NCI-H82 (cell line): ENCODE measurements around the gene ITGA7.

Experiments
- DNase-seq: peaks from one replicate; lab custom pipeline; 2025; lab: John Stamatoyannopoulos, UW

Gene ITGA7

DNA sequence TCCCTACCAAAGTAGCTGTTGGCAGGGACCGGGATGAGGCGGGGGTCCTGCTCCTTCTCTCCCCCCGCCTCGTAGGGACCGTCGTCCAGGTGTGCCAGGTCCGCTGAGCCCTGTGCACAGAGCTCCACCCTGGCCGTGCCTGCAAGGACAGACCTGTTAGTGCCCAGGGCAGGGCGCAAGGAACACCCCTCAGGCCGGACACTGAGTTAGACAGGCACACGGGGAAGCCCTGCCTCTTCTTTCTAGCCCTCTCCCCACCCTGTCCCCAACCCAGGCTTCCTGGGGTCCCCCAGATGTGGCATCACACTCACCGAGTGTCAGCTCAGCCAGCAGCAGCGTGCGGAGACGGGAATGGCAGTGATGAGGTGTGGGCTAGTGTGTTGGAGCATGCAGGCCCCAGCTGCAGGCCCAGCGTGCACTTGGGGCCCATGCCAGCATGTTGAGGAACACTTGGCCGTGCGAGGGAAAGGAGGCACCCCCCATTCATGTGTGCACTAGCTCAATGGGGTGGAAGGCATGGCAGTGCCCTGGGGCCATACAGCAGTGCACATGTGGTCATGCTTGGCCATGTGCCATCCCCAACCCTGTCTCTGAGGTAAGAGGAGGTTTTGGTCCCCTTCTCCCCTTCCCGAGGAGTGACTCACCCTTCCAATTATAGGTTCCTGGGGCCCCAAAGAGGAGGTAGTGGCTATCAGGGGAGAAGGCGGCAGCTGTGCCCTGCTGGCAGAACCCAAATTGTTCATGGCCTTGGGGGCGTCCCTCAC is 7.3 kb downstream of the ITGA7 start:
- DNase-seq, result no peak

DNA sequence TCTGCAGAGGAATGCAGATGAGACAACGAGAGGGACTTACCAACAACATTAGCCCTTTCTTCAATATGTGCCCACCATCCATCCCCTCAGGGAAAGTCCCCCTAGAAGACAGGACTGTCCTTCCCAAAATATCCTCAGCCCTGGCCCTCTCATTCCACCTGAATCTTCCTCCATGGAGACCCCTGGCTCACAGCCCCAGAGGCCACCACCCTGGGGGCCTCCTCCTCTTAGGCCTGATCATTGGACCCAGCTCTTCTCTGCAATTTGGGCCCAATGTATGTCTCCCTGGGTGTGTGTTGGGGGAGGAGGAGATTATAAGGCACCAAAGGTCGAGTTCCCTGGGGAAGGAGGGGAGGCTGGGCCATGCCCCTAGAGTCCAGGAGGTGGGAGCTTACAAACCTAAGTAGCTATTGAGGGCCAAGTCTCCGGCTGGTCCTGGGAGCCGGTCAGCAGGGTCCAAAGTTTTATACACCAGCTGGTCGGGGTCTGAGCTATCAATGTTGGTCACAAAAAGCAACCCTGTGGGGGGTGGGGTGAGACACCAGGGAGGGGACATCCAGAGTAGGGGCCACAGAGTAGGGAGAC is 8.1 kb downstream of the ITGA7 start:
- DNase-seq, result no peak

- DNase-seq, result no peak
Measured at GRCh38 chr12:55698965-55699364, 8.7 kb downstream of the ITGA7 start.

- no peak for DNase-seq
Measured at GRCh38 chr12:55698241-55698955, 9.3 kb downstream of the ITGA7 start.

- DNase-seq, result no peak
Measured at GRCh38 chr12:55697686-55698085, 10.0 kb downstream of the ITGA7 start.

- no peak for DNase-seq
Measured at GRCh38 chr12:55696796-55697462, 10.8 kb downstream of the ITGA7 start.

DNA sequence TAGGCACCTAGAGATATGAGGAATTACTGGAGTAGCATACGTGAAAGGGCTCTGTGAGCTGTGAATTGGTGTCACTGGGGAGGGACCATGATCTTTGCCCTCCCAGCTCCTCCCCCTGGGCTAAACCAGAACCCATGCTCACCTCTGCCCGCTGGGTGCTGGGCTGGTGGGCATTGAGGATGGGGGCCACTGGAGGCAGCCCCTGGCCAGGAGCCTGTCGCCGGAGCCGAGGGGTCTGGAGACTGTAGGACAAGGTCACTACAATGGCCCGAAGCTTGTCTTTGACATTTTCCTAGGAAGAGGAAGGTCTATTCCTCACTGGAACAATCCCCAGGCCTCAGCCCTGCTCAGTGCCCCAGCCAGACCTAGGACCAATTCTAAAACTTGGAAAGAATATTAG is 11.6 kb downstream of the ITGA7 start:
- DNase-seq, result no peak

- no peak for DNase-seq
Measured at GRCh38 chr12:55695349-55695748, 12.4 kb downstream of the ITGA7 start.

- no peak for DNase-seq
Measured at GRCh38 chr12:55694651-55695050, 13.1 kb downstream of the ITGA7 start.

- DNase-seq, result no peak
Measured at GRCh38 chr12:55694188-55694515, 13.6 kb downstream of the ITGA7 start.

- no peak for DNase-seq
Measured at GRCh38 chr12:55693323-55694187, 14.1 kb downstream of the ITGA7 start.

GRCh38 chr12:55692631-55693322 is 14.9 kb downstream of the ITGA7 start:
- DNase-seq, result no peak

- DNase-seq, result no peak
Measured at GRCh38 chr12:55688716-55689655, 18.7 kb downstream of the ITGA7 start.

DNA sequence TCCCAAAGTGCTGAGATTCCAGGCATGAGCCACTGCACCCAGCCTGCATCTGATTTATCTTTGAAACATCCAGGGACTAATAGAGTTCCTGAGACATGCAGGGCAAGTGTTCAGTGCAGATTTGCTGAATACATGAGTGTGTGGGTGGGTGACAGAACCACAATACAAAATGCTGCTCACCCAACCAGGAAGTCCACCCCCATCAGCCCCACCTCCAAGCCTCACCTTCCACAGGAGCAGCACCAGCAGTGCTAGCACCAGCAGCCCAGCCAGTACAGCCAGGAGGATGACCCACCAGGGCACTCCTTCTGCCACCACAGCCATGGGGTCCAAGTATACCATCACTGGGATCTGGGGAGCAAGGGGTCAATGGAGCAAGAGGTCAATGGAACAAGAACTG is 20.0 kb downstream of the ITGA7 start:
- no peak for DNase-seq

GRCh38 chr12:55686366-55687010 is 21.2 kb downstream of the ITGA7 start:
- no peak for DNase-seq

DNA sequence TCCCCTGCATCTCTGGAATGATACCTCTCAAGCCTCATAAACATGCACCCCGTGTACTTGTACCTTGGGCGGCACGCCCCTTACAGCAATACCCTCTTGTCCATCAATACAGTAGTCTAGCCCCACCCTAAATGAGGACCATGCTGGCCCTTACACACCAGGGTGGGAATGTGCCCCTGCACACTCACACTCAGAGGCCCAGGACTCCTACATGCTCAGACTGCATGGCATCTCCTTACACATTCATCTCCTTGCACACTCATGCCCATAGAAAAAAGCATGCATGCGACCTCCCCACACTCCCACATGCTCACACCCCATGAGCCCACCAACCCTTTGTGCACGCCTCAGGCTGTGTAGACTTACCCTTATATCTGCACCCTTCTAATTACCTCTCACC is 22.0 kb downstream of the ITGA7 start:
- DNase-seq, result no peak

DNA sequence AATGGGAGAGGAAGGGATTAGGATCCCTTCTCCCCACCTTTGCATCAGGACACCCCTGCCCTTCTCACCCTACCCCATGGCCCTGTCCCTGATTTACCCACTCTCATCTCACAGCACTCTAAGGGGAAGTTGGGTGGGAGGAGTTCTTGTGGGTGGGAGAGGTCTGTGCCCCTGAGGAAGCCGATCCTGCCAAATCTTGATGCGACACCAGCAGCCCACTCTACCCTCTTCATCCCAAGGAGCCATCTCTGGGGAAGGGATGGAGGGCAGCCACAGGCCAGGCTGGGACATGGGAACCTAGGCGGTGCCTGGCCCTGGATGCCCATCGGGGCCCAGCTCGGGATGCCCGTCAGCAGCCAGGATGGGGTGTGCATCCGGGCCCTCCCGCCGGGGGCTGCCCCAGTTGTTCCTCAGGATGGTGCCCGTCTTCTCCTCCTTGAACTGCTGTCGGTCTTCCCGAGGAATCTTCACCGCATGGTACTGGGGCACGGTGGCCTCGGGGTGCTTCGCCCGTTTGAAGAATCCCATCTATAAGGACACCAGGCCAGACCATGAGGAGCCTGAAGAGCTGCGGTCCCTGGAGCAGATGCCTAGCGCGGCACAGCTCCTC is 22.8 kb downstream of the ITGA7 start:
- no peak for DNase-seq

- DNase-seq, result no peak
Measured at GRCh38 chr12:55683676-55684075, 24.0 kb downstream of the ITGA7 start.
